Measurements from ENCODE around the gene MSMB. TPM values are rescaled to one million over a fixed set of nuclear protein-coding genes. Genes with fewer than 3 reads are reported as not detected.
"Not testable (repeated sequence)": the region's sequence is repeated elsewhere in the genome, so short reads cannot be mapped to it uniquely, and the experiment has no call there.

The MSMB gene
- under 1 TPM in 1 of 6 experiments, not detected in 5; 0.65 TPM for total RNA-seq (2021; fragmentation: NEBNext Ultra II Directional; extraction: Animal tissue kit (Norgen Biotek cat#: 25700))
- long read RNA-seq = 0 reads

DNA sequence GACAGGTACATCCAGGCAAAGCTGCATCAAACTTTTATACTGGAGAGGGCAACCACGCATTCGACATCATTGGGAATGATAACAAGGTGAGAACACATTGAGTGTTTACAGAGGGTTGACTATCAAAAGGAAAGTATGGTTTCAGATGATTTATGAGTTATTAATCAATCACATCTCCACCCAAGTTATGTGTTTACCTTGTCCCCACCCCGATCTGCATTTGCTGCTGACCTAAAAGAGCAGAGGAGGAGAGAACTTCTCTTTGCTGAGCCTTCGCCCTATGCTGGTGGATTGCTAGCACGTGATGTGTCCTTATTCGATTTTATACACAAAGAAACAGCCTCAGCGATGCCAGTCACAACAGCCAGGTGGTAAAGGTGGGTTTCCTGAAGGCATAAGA lies at the start of gene MSMB:
MSMB (minus strand) TSS at position 9 of the 400 bp plus-strand sequence. CDS start 32 bp downstream, outside the sequence.
- DNase-seq = no peak
- no peaks in the 10 kb centered on the region for H3K9me3 Mint-ChIP-seq
- peaks cover 27% of the 10 kb centered on the region for H3K27me3 Mint-ChIP-seq (ENCODE audit: insufficient read depth)
- H3K27ac Mint-ChIP-seq = no peak within 1 kb of the TSS
- H3K4me1 Mint-ChIP-seq (ENCODE audit: low read depth) = no peaks in the 10 kb centered on the region
- no peak within 1 kb of the TSS for H3K4me3 Mint-ChIP-seq
- TF ChIP-seq, protein P1, sequence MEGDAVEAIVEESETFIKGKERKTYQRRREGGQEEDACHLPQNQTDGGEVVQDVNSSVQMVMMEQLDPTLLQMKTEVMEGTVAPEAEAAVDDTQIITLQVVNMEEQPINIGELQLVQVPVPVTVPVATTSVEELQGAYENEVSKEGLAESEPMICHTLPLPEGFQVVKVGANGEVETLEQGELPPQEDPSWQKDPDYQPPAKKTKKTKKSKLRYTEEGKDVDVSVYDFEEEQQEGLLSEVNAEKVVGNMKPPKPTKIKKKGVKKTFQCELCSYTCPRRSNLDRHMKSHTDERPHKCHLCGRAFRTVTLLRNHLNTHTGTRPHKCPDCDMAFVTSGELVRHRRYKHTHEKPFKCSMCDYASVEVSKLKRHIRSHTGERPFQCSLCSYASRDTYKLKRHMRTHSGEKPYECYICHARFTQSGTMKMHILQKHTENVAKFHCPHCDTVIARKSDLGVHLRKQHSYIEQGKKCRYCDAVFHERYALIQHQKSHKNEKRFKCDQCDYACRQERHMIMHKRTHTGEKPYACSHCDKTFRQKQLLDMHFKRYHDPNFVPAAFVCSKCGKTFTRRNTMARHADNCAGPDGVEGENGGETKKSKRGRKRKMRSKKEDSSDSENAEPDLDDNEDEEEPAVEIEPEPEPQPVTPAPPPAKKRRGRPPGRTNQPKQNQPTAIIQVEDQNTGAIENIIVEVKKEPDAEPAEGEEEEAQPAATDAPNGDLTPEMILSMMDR (IDR thresholded peaks at IDR 0.05) = no peak
- no peaks in the 10 kb centered on the region for H3K36me3 Mint-ChIP-seq (ENCODE audit: low read depth)

GRCh38 chr10:46094931-46095750 lies 49.1 kb upstream of the MSMB start:
- no peak overlapping the region for H3K4me3 Mint-ChIP-seq
- TF ChIP-seq, protein P1 (IDR thresholded peaks at IDR 0.05) = no peak
- peak overlapping the region; percentile 25; the same call in 1 of the 2 replicates for H3K27ac Mint-ChIP-seq
- no peaks in the 10 kb centered on the region for H3K9me3 Mint-ChIP-seq
- DNase-seq = no peak
- no peaks in the 10 kb centered on the region for H3K36me3 Mint-ChIP-seq (ENCODE audit: low read depth)
- H3K4me1 Mint-ChIP-seq (ENCODE audit: low read depth) = peaks cover 42% of the 10 kb centered on the region
- peaks cover 3% of the 10 kb centered on the region for H3K27me3 Mint-ChIP-seq (ENCODE audit: insufficient read depth)

- no peaks in the 10 kb centered on the region for H3K9me3 Mint-ChIP-seq
- H3K27me3 Mint-ChIP-seq (ENCODE audit: insufficient read depth) = peaks cover 4% of the 10 kb centered on the region
- H3K4me1 Mint-ChIP-seq (ENCODE audit: low read depth) = peaks cover 37% of the 10 kb centered on the region; the same call in 1 of the 2 replicates
- H3K36me3 Mint-ChIP-seq (ENCODE audit: low read depth) = no peaks in the 10 kb centered on the region
- no peak for DNase-seq
- no peak overlapping the region for H3K27ac Mint-ChIP-seq
- TF ChIP-seq, protein P1 (IDR thresholded peaks at IDR 0.05) = no peak
- H3K4me3 Mint-ChIP-seq = no peak overlapping the region
Observed at GRCh38 chr10:46094197-46094500, 48.1 kb upstream of the MSMB start.

DNA sequence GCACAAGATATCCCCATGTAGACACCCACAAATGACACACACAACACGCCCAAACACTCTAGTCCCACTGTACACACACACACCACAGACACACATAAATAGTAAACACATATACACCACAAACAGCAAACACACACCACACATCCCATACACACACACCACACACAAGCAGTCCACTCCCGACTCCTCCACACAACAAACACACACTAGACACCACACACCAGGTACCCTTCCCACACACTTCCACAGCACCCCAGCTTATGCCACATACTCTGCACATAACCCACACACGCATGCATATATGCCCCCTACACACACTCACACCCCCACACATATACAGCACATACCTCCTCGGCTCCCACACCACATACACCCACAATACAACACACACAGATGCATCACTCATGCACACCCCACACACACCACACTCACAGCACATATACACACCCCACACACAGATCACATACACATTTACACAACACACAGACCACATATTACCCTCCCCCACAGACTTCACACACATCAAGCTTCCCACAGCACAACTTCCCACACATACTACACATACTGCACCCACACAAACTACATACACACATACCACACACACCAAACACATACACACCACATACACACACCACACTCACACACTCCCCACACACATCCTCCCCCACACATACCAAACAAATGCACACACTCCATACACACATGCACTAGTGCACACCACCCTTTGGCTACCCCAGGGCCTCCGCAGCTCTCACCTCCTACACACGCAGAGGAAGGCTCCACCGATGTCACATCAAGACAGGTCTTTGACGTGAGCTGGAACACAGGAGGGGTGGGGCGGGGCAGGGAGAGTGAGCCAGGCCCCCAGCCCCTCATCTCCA lies 47.5 kb upstream of the MSMB start:
- not testable (repeated sequence) for H3K4me3 Mint-ChIP-seq; H3K27me3 Mint-ChIP-seq (ENCODE audit: insufficient read depth); DNase-seq; H3K9me3 Mint-ChIP-seq; H3K36me3 Mint-ChIP-seq (ENCODE audit: low read depth); H3K27ac Mint-ChIP-seq
- peaks cover 37% of the 10 kb centered on the region; the same call in 1 of the 2 replicates for H3K4me1 Mint-ChIP-seq (ENCODE audit: low read depth)

GRCh38 chr10:46092524-46093081 lies 46.5 kb upstream of the MSMB start:
- Mint-ChIP-seq H3K4me3 (no peak overlapping the region), H3K27me3 (ENCODE audit: insufficient read depth) (peaks cover 4% of the 10 kb centered on the region), H3K4me1 (ENCODE audit: low read depth) (peaks cover 33% of the 10 kb centered on the region; the same call in 1 of the 2 replicates), H3K9me3 (no peaks in the 10 kb centered on the region), H3K36me3 (ENCODE audit: low read depth) (no peaks in the 10 kb centered on the region), H3K27ac (no peak overlapping the region)
- TF ChIP-seq, protein P1 (IDR thresholded peaks at IDR 0.05) = no peak
- DNase-seq = no peak
